Epithelial cell of proximal tubule (primary cell): ENCODE data around the gene HOXA6. TPM values are rescaled to one million over a fixed set of nuclear protein-coding genes. Genes with fewer than 3 reads are reported as not detected.

Source experiments
- DNase-seq: peaks from one replicate; pipeline ENCODE4 v3.0.0-alpha.2; 2011; ENCODE audit warnings: low read depth
- H3K4me3 ChIP-seq: 2 replicates; pipeline ENCODE4 v1.5.1; 2011; ENCODE audit warnings: low read depth, mild to moderate bottlenecking, low read length
- total RNA-seq: library from RNA; depleted of rRNA; stranded (reverse); fragments of >200 nt; gene quantifications from 2 replicates; pipeline ENCODE4 v1.2.3, GENCODE V29; 2015
- TF ChIP-seq, protein P1 (sequence below): conservative IDR thresholded peaks from 2 replicates; pipeline ENCODE4 v1.5.1; 2012; ENCODE audit warnings: low read depth, mild to moderate bottlenecking, low read length

Gene HOXA6
- total RNA-seq, 1 donor from 2014 or later = 5.7 TPM

DNA sequence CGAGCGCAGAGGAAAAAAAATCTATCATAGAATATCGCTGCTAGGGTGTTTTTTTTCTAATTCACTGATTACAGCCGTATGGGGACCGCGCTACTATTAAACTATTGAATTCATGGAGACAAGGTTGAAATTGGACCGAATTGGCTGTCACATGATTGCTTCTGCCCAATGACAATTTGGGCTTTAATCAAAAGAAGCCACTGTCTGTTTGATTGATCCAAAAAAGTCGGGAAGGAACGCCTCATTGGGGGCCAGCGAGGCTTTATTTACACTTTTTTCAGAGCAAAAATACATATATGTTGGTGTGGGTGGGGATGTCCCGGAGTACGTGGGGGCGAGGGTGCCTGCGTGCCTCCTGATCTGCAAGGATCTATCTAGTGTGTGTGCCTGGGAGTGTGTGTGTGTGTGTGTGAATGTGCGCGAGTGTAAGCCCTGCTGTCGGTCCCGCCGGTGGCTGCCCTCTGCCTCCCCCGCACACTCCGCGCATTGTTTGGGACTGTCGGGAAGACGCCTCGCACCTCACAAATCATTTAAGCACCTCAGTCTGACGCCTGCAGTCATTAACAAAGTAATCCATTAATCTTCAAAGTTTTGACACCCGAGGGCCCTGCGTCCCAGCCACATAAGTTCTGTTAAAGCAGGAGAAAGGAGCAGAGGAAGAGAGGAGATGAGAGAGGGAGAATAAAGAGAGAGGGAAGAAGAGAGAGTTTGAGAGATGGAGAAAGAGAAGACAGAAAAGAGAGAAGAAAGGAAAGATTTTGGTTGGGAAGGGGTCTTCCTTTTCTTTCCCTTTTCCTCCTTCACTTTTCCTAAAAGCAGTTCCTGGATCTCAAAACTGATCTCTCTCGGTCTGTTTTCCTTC, 44.8 kb downstream of the HOXA6 start, which contains the start of gene HOXA2:
Gene HOXA2, minus strand, starts transcription at position 103 of the 862 bp plus-strand sequence. CDS start 183 bp downstream, outside the sequence.
- peak within 1 kb of the TSS; percentile 53 for H3K4me3 ChIP-seq
- TF ChIP-seq, protein P1, sequence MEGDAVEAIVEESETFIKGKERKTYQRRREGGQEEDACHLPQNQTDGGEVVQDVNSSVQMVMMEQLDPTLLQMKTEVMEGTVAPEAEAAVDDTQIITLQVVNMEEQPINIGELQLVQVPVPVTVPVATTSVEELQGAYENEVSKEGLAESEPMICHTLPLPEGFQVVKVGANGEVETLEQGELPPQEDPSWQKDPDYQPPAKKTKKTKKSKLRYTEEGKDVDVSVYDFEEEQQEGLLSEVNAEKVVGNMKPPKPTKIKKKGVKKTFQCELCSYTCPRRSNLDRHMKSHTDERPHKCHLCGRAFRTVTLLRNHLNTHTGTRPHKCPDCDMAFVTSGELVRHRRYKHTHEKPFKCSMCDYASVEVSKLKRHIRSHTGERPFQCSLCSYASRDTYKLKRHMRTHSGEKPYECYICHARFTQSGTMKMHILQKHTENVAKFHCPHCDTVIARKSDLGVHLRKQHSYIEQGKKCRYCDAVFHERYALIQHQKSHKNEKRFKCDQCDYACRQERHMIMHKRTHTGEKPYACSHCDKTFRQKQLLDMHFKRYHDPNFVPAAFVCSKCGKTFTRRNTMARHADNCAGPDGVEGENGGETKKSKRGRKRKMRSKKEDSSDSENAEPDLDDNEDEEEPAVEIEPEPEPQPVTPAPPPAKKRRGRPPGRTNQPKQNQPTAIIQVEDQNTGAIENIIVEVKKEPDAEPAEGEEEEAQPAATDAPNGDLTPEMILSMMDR = no peak
- no peak for DNase-seq

- H3K4me3 ChIP-seq = peak overlapping the region; percentile 53
- no peak for DNase-seq
- TF ChIP-seq, protein P1 = no peak
These were observed 45.5 kb downstream of the HOXA6 start for GRCh38 chr7:27101957-27102580.

GRCh38 chr7:27101171-27101956, 46.2 kb downstream of the HOXA6 start:
- TF ChIP-seq, protein P1 = no peak
- DNase-seq = no peak
- peak overlapping the region; percentile 53 for H3K4me3 ChIP-seq

DNA sequence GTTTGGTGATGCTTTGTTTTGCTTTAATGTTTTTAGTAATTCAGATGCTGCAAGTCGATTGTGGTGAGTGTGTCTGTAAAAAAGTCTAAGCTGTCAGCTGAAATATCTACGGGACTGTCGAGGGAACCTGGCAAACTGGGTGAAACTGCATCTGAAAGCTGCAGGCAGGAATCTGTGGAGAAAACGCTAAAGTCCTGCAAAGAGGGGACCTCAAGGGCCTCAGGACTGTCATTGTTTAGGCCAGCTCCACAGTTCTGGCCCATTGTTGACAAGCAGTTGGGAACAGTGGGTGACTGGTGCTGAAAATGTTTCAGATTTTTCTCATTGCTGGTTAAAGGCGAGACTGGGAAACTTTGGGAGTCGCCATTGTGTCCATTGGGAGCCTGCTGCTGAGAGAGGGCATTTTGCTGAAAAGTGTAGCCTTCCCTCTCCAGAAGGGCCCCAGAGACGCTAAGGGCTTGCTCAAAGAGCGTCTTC, 46.8 kb downstream of the HOXA6 start:
- TF ChIP-seq, protein P1 = no peak
- DNase-seq = no peak
- H3K4me3 ChIP-seq = peak overlapping the region; percentile 53

GRCh38 chr7:27099453-27100370, 47.9 kb downstream of the HOXA6 start:
- H3K4me3 ChIP-seq = peak overlapping the region; percentile 96
- TF ChIP-seq, protein P1 = no peak
- DNase-seq = no peak
